HG03066 (cell line): Measurements from ENCODE around the gene HECTD1.
"Not testable (repeated sequence)": the region's sequence is repeated elsewhere in the genome, so short reads cannot be mapped to it uniquely, and the experiment has no call there.

Source experiments
- ATAC-seq: cut with Tn5 transposase; IDR thresholded peaks from one replicate; pipeline ENCODE4 v1.9.1; 2021; ENCODE audit warnings: low read depth; ENCODE audit not compliant: unreplicated experiment

HECTD1 gene

GRCh38 chr14:31229009-31229408 lies 21.4 kb upstream of the HECTD1 start:
- peak; percentile 93 for ATAC-seq

- no peak for ATAC-seq
Observed at GRCh38 chr14:31228533-31228932, 20.9 kb upstream of the HECTD1 start.

- ATAC-seq = no peak
Observed at GRCh38 chr14:31224808-31225207, 17.2 kb upstream of the HECTD1 start.

- ATAC-seq = no peak
Observed at GRCh38 chr14:31223331-31223730, 15.7 kb upstream of the HECTD1 start.

GRCh38 chr14:31222834-31223233 lies 15.2 kb upstream of the HECTD1 start:
- no peak for ATAC-seq

GRCh38 chr14:31221266-31221665 lies 13.7 kb upstream of the HECTD1 start:
- ATAC-seq = no peak

GRCh38 chr14:31219169-31219568 lies 11.6 kb upstream of the HECTD1 start:
- ATAC-seq = no peak

GRCh38 chr14:31216359-31216758 lies 8.8 kb upstream of the HECTD1 start:
- no peak for ATAC-seq

GRCh38 chr14:31212893-31213292 lies 5.3 kb upstream of the HECTD1 start:
- no peak for ATAC-seq

GRCh38 chr14:31209605-31210004 lies 2.0 kb upstream of the HECTD1 start:
- ATAC-seq = no peak

GRCh38 chr14:31208546-31209424 lies 1.2 kb upstream of the HECTD1 start:
- no peak for ATAC-seq

- ATAC-seq = peak; percentile 31
Observed at GRCh38 chr14:31207287-31207754, 272 bp downstream of the HECTD1 start.

- peak; percentile 5 for ATAC-seq
Observed at GRCh38 chr14:31206536-31207286, 882 bp downstream of the HECTD1 start.

GRCh38 chr14:31205681-31206535 lies 1.7 kb downstream of the HECTD1 start:
- no peak for ATAC-seq

- ATAC-seq = no peak
Observed at GRCh38 chr14:31204593-31205534, 2.7 kb downstream of the HECTD1 start.

GRCh38 chr14:31203899-31204592 lies 3.5 kb downstream of the HECTD1 start:
- ATAC-seq = not testable (repeated sequence)

GRCh38 chr14:31203414-31203742 lies 4.2 kb downstream of the HECTD1 start:
- no peak for ATAC-seq

- ATAC-seq = no peak
Observed at GRCh38 chr14:31201111-31201510, 6.5 kb downstream of the HECTD1 start.

- no peak for ATAC-seq
Observed at GRCh38 chr14:31200702-31200990, 6.9 kb downstream of the HECTD1 start.
